ENCODE measurements around the gene ST3GAL3.

DNA sequence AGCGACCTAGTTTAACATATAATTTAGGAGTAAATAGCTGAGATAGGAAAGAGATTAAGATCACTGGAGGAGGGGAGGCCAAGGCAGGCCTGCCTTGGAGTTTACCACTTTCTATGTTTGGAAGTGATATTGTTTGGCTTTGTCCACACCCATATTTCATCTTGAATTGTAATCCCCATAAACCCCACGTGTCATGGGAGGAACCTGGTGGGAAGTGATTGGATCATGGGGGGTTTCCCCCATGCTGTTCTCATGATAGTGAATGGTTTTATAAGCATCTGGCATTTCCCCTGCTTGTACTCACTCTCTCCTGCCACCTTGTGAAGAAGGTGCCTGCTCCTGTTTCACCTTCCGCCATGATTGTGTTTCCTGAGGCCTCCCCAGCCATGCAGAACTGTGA lies 168.0 kb downstream of the ST3GAL3 start:
- TF ChIP-seq POLR2AphosphoS5 (IDR thresholded peaks at IDR 0.05) (no peak), POLR2A (IDR thresholded peaks at IDR 0.05) (no peak), EP300 (IDR thresholded peaks at IDR 0.05) (no peak)
- TF ChIP-seq, protein P1, sequence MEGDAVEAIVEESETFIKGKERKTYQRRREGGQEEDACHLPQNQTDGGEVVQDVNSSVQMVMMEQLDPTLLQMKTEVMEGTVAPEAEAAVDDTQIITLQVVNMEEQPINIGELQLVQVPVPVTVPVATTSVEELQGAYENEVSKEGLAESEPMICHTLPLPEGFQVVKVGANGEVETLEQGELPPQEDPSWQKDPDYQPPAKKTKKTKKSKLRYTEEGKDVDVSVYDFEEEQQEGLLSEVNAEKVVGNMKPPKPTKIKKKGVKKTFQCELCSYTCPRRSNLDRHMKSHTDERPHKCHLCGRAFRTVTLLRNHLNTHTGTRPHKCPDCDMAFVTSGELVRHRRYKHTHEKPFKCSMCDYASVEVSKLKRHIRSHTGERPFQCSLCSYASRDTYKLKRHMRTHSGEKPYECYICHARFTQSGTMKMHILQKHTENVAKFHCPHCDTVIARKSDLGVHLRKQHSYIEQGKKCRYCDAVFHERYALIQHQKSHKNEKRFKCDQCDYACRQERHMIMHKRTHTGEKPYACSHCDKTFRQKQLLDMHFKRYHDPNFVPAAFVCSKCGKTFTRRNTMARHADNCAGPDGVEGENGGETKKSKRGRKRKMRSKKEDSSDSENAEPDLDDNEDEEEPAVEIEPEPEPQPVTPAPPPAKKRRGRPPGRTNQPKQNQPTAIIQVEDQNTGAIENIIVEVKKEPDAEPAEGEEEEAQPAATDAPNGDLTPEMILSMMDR (IDR thresholded peaks at IDR 0.05): no peak
